ENCODE results near the gene ARHGAP15. TPM values are rescaled to one million over a fixed set of nuclear protein-coding genes. Genes with fewer than 3 reads are reported as not detected.

ARHGAP15 gene
- total RNA-seq, 1 donor from 2014 or later: 7.0 TPM

- Histone ChIP-seq H3K4me1 (no peaks in the 10 kb centered on the region), H3K36me3 (no peaks in the 10 kb centered on the region), H3K27me3 (ENCODE audit: low read depth) (no peaks in the 10 kb centered on the region), H3K4me3 (no peak overlapping the region), H3K27ac (replicated peaks) (no peak overlapping the region), H3K9me3 (replicated peaks) (no peaks in the 10 kb centered on the region)
- no peak for TF ChIP-seq CTCF (IDR thresholded peaks at IDR 0.05; ENCODE audit: borderline replicate concordance)
- no peak for DNase-seq
- intact Hi-C loops (cut with micrococcal nuclease): no loop called here
These were observed 22.0 kb downstream of the ARHGAP15 start for GRCh38 chr2:143151111-143151752.

- H3K4me3 ChIP-seq: no peak overlapping the region
- H3K27me3 ChIP-seq (ENCODE audit: low read depth): no peaks in the 10 kb centered on the region
- no peaks in the 10 kb centered on the region for H3K4me1 ChIP-seq
- H3K36me3 ChIP-seq: no peaks in the 10 kb centered on the region
- H3K9me3 ChIP-seq (replicated peaks): no peaks in the 10 kb centered on the region
- H3K27ac ChIP-seq (replicated peaks): no peak overlapping the region
- TF ChIP-seq CTCF (IDR thresholded peaks at IDR 0.05; ENCODE audit: borderline replicate concordance): no peak
- intact Hi-C loops (cut with micrococcal nuclease): no loop called here
- DNase-seq: no peak
These were observed 23.0 kb downstream of the ARHGAP15 start for GRCh38 chr2:143152219-143152618.

- no peak for TF ChIP-seq CTCF (IDR thresholded peaks at IDR 0.05; ENCODE audit: borderline replicate concordance)
- Histone ChIP-seq H3K36me3 (no peaks in the 10 kb centered on the region), H3K4me3 (no peak overlapping the region), H3K27ac (replicated peaks) (no peak overlapping the region), H3K4me1 (no peaks in the 10 kb centered on the region), H3K27me3 (ENCODE audit: low read depth) (no peaks in the 10 kb centered on the region), H3K9me3 (replicated peaks) (no peaks in the 10 kb centered on the region)
- intact Hi-C loops (cut with micrococcal nuclease): no loop called here
- DNase-seq: no peak
These were observed 23.4 kb downstream of the ARHGAP15 start for GRCh38 chr2:143152637-143153036.

- H3K27me3 ChIP-seq (ENCODE audit: low read depth): no peaks in the 10 kb centered on the region
- H3K27ac ChIP-seq (replicated peaks): no peak overlapping the region
These were observed 26.4 kb downstream of the ARHGAP15 start for GRCh38 chr2:143155661-143156060.

GRCh38 chr2:143157001-143157400 lies 27.8 kb downstream of the ARHGAP15 start:
- no peak overlapping the region for H3K4me3 ChIP-seq
- H3K27me3 ChIP-seq (ENCODE audit: low read depth): peaks cover 9% of the 10 kb centered on the region
- no peaks in the 10 kb centered on the region for H3K4me1 ChIP-seq
- H3K27ac ChIP-seq (replicated peaks): no peak overlapping the region
- intact Hi-C loops (cut with micrococcal nuclease): no loop called here
- H3K36me3 ChIP-seq: no peaks in the 10 kb centered on the region
- no peak for TF ChIP-seq CTCF (IDR thresholded peaks at IDR 0.05; ENCODE audit: borderline replicate concordance)
- no peak for DNase-seq
- H3K9me3 ChIP-seq (replicated peaks): no peaks in the 10 kb centered on the region

More at GRCh38 chr2:143155661-143156060, 26.4 kb downstream of the ARHGAP15 start:
- no peak overlapping the region for H3K4me3 ChIP-seq
- intact Hi-C loops (cut with micrococcal nuclease): no loop called here
- TF ChIP-seq CTCF (IDR thresholded peaks at IDR 0.05; ENCODE audit: borderline replicate concordance): no peak
- H3K4me1 ChIP-seq: no peaks in the 10 kb centered on the region
- no peak for DNase-seq
- no peaks in the 10 kb centered on the region for H3K36me3 ChIP-seq
- H3K9me3 ChIP-seq (replicated peaks): no peaks in the 10 kb centered on the region
